ENCODE results near the gene PNMT.

DNA sequence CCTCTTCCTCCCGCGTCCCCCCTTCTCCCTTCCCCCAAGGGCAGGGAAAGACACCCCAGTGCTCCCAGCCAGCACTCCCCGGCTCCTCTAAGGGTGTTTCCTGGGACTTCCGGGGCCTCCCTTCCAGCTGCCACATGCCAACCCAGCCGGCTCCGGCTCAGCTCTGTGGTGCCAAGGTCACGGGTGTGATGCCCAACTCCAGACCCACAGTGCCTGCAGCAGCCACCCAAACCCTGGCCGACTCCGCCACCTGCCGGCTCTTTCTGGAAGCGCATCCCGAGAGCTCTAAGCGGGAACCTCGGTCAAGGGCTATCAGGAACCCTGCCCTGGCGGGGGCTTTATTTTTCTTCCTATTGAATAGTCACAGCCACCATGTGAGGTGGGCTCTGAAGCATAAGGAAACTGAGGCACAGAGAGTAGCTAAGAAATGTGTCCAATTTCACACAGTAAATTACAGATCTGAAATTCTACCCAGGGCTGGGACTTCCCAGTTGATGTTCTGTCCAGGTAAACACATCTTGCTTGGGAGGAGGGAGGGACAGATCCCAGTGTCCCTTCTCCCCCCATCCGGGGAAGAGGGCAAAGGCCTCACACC lies 44.8 kb upstream of the PNMT start:
- no peak for TF ChIP-seq YY1 (IDR thresholded peaks at IDR 0.05; ENCODE audit: insufficient read depth, insufficient read length)
- TF ChIP-seq ZNF274 (IDR thresholded peaks at IDR 0.05; ENCODE audit: low read depth, low read length), result no peak
- TF ChIP-seq SUZ12 (IDR thresholded peaks at IDR 0.05; ENCODE audit: extremely low read depth, insufficient read depth, insufficient read length), result no peak

All from NT2/D1 (cell line).